HG02571 (cell line): Measurements from ENCODE around the gene CHID1.
A peak's percentile ranks its signal among the peaks of the same experiment; 100 is the strongest.

ENCODE experiments used
- ATAC-seq: cut with Tn5 transposase; IDR thresholded peaks from one replicate; pipeline ENCODE4 v1.9.1; 2021; ENCODE audit warnings: mild to moderate bottlenecking, moderate library complexity; ENCODE audit not compliant: unreplicated experiment

Gene CHID1

GRCh38 chr11:826227-826621, 84.4 kb downstream of the CHID1 start:
- ATAC-seq, result no peak

GRCh38 chr11:825366-826226, 85.0 kb downstream of the CHID1 start:
- ATAC-seq, result no peak

- ATAC-seq, result no peak
These were observed 85.7 kb downstream of the CHID1 start for GRCh38 chr11:824942-825341.

- ATAC-seq, result no peak
These were observed 86.2 kb downstream of the CHID1 start for GRCh38 chr11:824292-824880.

GRCh38 chr11:823441-824291, 86.9 kb downstream of the CHID1 start:
- no peak for ATAC-seq

- ATAC-seq, result no peak
These were observed 88.9 kb downstream of the CHID1 start for GRCh38 chr11:821512-822371.

GRCh38 chr11:820655-821511, 89.7 kb downstream of the CHID1 start:
- ATAC-seq, result no peak

- peak; percentile 47 for ATAC-seq
These were observed 90.5 kb downstream of the CHID1 start for GRCh38 chr11:819943-820649.

- ATAC-seq, result peak; percentile 64
These were observed 91.3 kb downstream of the CHID1 start for GRCh38 chr11:819129-819931.

- ATAC-seq, result no peak
These were observed 92.0 kb downstream of the CHID1 start, which contains the start of gene PNPLA2 for GRCh38 chr11:818396-819128. TSS of gene PNPLA2 (plus strand) at chr11:818914. CDS start at chr11:819719, 805 bp downstream.
